BE2C (cell line): ENCODE results near the gene ITIH6.
A peak's percentile ranks its signal among the peaks of the same experiment; 100 is the strongest.

Experiments used
- DNase-seq: peaks from one replicate; pipeline ENCODE4 v3.0.0-alpha.2; 2020
- H3K27me3 ChIP-seq: fragments of 250-450 bp; sonication (Bioruptor Pico); 2 replicates; pipeline ENCODE4 v1.5.1; 2020; ENCODE audit warnings: mild to moderate bottlenecking
- H3K36me3 ChIP-seq: fragments of 250-450 bp; sonication (Bioruptor Pico); 2 replicates; pipeline ENCODE4 v1.5.1; 2020; ENCODE audit warnings: mild to moderate bottlenecking
- H3K4me1 ChIP-seq: fragments of 250-450 bp; sonication (Bioruptor Pico); 2 replicates; pipeline ENCODE4 v1.5.1; 2020
- H3K4me3 ChIP-seq: 2 replicates; pipeline ENCODE4 v1.5.1; 2011; ENCODE audit warnings: low read depth, low read length
- H3K9me3 ChIP-seq: fragments of 250-450 bp; sonication (Bioruptor Pico); 2 replicates; pipeline ENCODE4 v1.5.1; 2020
- TF ChIP-seq, protein P1 (sequence below): IDR thresholded peaks from 2 replicates; pipeline ENCODE4 v1.5.1; 2012; ENCODE audit warnings: mild to moderate bottlenecking, low read depth, low read length

ITIH6 gene

DNA sequence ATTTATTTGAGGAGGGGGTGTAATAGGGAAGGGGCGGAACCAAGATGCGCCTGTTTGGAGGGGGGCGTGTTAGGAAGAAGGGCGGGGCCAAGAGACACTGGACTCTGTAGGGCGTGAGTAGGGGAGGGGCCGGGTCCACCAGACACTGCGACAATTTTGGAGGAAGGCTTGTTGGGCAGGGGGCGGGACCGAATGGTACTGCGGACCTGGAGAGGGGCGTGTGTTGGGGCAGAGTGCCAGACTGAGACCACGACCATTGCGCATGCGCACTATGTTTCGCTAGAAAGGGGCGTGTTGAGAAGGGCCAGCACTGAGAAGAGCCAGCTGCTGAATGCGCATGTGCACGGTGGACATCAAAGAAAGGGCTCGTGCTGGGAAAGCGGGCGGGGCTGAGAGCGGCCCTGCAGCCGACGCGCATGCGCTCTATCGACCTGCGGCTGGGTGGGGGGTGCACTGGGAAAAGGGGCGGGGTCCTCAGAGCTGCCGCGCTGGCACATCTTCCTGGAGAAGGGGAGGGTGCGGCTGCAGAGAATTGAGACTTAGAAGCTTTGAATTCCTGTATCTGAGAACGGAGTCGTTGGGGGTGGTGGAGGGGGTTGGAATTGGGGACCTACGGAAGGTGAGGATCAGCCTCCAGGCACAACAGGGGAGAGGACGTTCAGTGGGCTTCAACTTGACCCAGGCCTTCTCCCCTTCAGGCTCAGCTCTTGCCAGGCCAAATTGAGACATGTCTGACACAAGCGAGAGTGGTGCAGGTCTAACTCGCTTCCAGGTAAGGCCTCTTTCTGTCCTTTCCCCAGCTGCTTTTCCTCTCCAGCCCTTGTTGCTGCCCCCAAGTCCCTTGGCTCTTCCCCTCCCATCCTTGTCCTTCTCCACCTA is 10.8 kb upstream of the ITIH6 start:
- H3K4me1 ChIP-seq, result no peaks in the 10 kb centered on the region
- H3K36me3 ChIP-seq, result peaks cover 10% of the 10 kb centered on the region; the same call in 1 of the 2 replicates
- H3K9me3 ChIP-seq, result no peaks in the 10 kb centered on the region
- H3K4me3 ChIP-seq, result peak overlapping the region; percentile 78
- TF ChIP-seq, protein P1, sequence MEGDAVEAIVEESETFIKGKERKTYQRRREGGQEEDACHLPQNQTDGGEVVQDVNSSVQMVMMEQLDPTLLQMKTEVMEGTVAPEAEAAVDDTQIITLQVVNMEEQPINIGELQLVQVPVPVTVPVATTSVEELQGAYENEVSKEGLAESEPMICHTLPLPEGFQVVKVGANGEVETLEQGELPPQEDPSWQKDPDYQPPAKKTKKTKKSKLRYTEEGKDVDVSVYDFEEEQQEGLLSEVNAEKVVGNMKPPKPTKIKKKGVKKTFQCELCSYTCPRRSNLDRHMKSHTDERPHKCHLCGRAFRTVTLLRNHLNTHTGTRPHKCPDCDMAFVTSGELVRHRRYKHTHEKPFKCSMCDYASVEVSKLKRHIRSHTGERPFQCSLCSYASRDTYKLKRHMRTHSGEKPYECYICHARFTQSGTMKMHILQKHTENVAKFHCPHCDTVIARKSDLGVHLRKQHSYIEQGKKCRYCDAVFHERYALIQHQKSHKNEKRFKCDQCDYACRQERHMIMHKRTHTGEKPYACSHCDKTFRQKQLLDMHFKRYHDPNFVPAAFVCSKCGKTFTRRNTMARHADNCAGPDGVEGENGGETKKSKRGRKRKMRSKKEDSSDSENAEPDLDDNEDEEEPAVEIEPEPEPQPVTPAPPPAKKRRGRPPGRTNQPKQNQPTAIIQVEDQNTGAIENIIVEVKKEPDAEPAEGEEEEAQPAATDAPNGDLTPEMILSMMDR, result no peak
- no peaks in the 10 kb centered on the region for H3K27me3 ChIP-seq
- DNase-seq, result peak; percentile 93

DNA sequence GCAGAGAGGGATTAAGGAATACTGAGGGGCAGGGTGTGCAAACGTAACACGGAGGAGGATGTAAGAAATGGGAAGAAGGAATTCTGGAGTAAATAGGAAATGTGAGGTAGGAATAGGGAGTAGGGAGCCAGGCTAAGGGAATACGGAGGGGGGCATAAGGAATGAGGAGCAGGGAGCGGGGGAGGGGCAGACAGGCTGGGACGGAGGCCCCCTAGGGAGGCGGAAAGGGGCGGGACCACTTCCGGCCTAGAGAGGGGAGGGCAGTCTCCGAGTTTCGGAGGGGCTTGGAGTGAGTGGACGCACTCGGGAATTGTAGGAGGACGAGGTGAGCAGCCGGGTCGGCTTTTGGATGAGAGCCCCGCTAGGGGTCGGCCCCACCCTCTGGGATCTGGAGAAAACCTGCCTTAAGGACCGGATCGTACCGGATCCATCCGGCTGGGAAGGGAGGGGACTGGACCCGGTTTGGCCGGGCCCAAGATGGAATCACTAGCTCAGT is 10.1 kb upstream of the ITIH6 start:
- peaks cover 10% of the 10 kb centered on the region; the same call in 1 of the 2 replicates for H3K36me3 ChIP-seq
- H3K4me3 ChIP-seq, result peak overlapping the region; percentile 78
- H3K27me3 ChIP-seq, result no peaks in the 10 kb centered on the region
- H3K9me3 ChIP-seq, result no peaks in the 10 kb centered on the region
- H3K4me1 ChIP-seq, result no peaks in the 10 kb centered on the region
- TF ChIP-seq, protein P1, result no peak
- DNase-seq, result peak; percentile 66

DNA sequence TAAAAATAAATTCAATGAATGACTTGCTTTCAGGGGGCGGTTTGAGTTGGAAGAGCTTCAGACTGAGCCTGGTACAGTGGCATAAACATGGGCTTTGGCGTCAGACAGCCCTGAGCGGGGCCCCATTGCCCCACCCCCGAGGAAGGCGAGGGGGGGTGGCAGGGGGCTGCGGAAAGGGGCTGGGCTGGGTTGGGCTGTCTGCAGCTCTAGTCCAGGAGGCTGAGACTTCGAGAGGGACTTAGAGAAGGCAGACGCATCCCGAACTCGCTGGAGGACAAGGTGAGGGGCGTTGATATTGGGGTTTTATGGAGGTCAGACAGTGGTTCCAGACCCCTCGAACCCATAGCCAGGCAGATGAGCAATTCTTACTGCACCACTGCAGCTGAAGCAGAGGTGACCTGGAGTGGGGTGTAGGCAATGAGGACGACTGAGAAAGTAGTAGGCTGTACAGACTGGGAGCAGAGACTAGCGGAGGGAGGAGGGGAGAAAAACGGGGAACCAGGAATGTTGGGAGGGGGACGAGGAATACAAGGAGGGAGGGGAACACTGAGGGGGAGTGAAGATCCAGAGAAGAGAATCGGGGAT is 9.6 kb upstream of the ITIH6 start, which contains the start of gene MAGED2:
MAGED2 (plus strand) TSS at position 222 of the 585 bp plus-strand sequence. CDS start 1,587 bp downstream, outside the sequence.
- TF ChIP-seq, protein P1, result no peak
- DNase-seq, result peak; percentile 30
- no peaks in the 10 kb centered on the region for H3K4me1 ChIP-seq
- no peaks in the 10 kb centered on the region for H3K27me3 ChIP-seq
- H3K4me3 ChIP-seq, result peak within 1 kb of the TSS; percentile 78
- no peaks in the 10 kb centered on the region for H3K9me3 ChIP-seq
- peaks cover 10% of the 10 kb centered on the region; the same call in 1 of the 2 replicates for H3K36me3 ChIP-seq

DNA sequence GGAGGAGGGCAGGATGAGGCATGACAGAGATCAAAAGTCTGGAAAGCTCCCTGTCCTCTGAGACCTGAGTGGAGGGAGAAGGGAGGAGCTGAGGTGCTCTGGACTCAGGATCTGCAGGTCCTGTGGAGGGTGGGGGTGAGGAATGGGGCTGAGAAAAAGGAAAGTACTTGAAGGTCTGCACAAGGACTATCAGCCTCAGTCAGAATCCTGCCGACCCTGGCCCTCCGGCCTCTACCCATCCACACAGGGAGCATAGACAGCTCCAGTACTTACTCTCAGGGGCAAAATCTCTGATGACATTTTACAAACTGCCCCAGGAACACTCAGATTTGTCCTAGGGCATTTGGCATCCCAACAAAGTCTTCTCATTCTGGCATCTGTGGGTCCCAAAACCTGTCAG is 991 bp upstream of the ITIH6 start:
- TF ChIP-seq, protein P1, result no peak
- no peaks in the 10 kb centered on the region for H3K9me3 ChIP-seq

DNA sequence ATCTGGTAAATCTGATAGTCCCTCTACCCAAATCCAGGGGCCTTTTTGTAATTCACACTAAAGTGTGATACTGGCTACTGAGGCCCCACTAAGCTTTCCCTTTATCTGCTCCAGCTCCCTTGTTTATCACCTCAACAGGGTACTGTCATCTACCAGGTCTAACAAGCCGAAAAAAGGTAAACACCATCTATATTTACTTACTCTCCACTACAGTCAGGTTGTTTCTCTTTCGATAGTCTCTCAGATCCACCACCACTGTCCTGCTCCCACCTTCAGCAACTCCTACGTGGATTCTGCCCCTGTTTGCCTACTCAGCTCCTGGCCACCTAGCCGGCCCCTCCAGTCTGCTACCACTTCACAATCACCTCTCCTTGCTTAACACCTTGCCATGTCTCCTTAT is 3.3 kb downstream of the ITIH6 start:
- Histone ChIP-seq H3K4me1 (no peaks in the 10 kb centered on the region), H3K4me3 (no peak overlapping the region), H3K27me3 (no peaks in the 10 kb centered on the region), H3K36me3 (no peaks in the 10 kb centered on the region), H3K9me3 (no peaks in the 10 kb centered on the region)
- DNase-seq, result no peak
- TF ChIP-seq, protein P1, result no peak

More for the DNA sequence above, 991 bp upstream of the ITIH6 start:
- H3K27me3 ChIP-seq, result no peaks in the 10 kb centered on the region
- no peak overlapping the region for H3K4me3 ChIP-seq
- no peaks in the 10 kb centered on the region for H3K36me3 ChIP-seq
- H3K4me1 ChIP-seq, result no peaks in the 10 kb centered on the region
- DNase-seq, result no peak
